HepG2 (cell line): ENCODE data around the gene IFT172. TPM values are rescaled to one million over a fixed set of nuclear protein-coding genes. Genes with fewer than 3 reads are reported as not detected.
A peak's percentile ranks its signal among the peaks of the same experiment; 100 is the strongest.

Source experiments
- ATAC-seq: fragments of 200-7000 bp; cut with Tn5 transposase; 3 replicates; pipeline ENCODE4 v1.9.1; 2020; ENCODE audit warnings: mild to moderate bottlenecking, moderate library complexity
- BruUV-seq: library from RNA; stranded (reverse); fragments of 400-500 nt; replicated peaks from 2 replicates; lab custom pipeline; 2021; lab: Mats Ljungman, UMichigan
- CTCF ChIA-PET: fragments of 300-600 bp; formaldehyde crosslinking; extraction: SDS; loops from one replicate; lab custom pipeline; 2021; ENCODE audit warnings: low total read pairs, inconsistent platforms, low intra/inter-chr PET ratio; lab: Yijun Ruan, JAX
- POLR2A ChIA-PET: fragments of 350-600 bp; sonication (Branson Sonifier 250); formaldehyde crosslinking; loops from one replicate; lab custom pipeline; 2020; ENCODE audit warnings: antibody characterized with exemption, inconsistent platforms; lab: Yijun Ruan, JAX
- DNase-seq: peaks from one replicate; pipeline ENCODE4 v3.0.0-alpha.2; 2015; ENCODE audit warnings: low spot score
- FAIRE-seq: peaks from 3 replicates; lab custom pipeline; 2011; peaks lifted over from hg19 to GRCh38; lab: Jason Lieb, UNC
- H2AFZ ChIP-seq: one replicate; pipeline ENCODE4 v1.6.1; 2011; ENCODE audit warnings: low read length, inconsistent platforms
- H3K27ac ChIP-seq: fragments of 300-600 bp; 3 replicates; pipeline ENCODE4 v1.8.0; 2011; ENCODE audit warnings: mixed run types, mild to moderate bottlenecking, mixed read lengths, low read length, inconsistent platforms; ENCODE audit not compliant: insufficient read depth; ENCODE audit errors: extremely low read length
- H3K27me3 ChIP-seq, 2 experiments: fragments of 200-600 bp in 1 of 2; 2 replicates in 1 of 2; 3 replicates in 1 of 2; pipeline versions ENCODE4 v1.6.0 to v1.8.0; 2011; ENCODE audit warnings: low read length in 2 of 2, mild to moderate bottlenecking in 2 of 2, moderate library complexity in 2 of 2, inconsistent platforms in 1 of 2; ENCODE audit not compliant: insufficient read depth in 2 of 2, control insufficient read depth in 1 of 2
- H3K36me3 ChIP-seq, 2 experiments: fragments of 200-600 bp in 1 of 2; replicated peaks in 1 of 2; 2 replicates in 1 of 2; 3 replicates in 1 of 2; pipeline versions ENCODE4 v1.5.1 to v1.8.0; 2011; ENCODE audit warnings: low read length in 2 of 2, inconsistent platforms in 1 of 2; ENCODE audit not compliant: insufficient read depth in 2 of 2, control insufficient read depth in 1 of 2
- H3K4me1 ChIP-seq: 2 replicates; pipeline ENCODE4 v1.5.1; 2012; ENCODE audit warnings: low read length, inconsistent platforms; ENCODE audit not compliant: insufficient read depth
- H3K4me2 ChIP-seq: 2 replicates; pipeline ENCODE4 v1.6.0; 2011; ENCODE audit warnings: low read depth, low read length, inconsistent platforms
- H3K4me3 ChIP-seq, 3 experiments: fragments of 200-600 bp in 1 of 3; sonication (generic), shearing (Covaris generic) in 1 of 3; replicated peaks in 1 of 3; 2 replicates each; pipeline ENCODE4 v1.5.1; 2011 to 2016; ENCODE audit warnings: low read length in 3 of 3, inconsistent platforms in 2 of 3, low read depth in 2 of 3, mild to moderate bottlenecking in 2 of 3, control low read depth in 1 of 3, mixed read lengths in 1 of 3; ENCODE audit not compliant: insufficient read depth in 1 of 3
- H3K79me2 ChIP-seq: one replicate; pipeline ENCODE4 v1.6.1; 2011; ENCODE audit warnings: low read length, inconsistent platforms; ENCODE audit not compliant: insufficient read depth
- H3K9ac ChIP-seq: 2 replicates; pipeline ENCODE4 v1.6.0; 2011; ENCODE audit warnings: mild to moderate bottlenecking, low read depth, low read length, inconsistent platforms; ENCODE audit not compliant: insufficient read depth
- H3K9me3 ChIP-seq: 2 replicates; pipeline ENCODE4 v1.5.1; 2012; ENCODE audit warnings: mild to moderate bottlenecking, low read length
- H4K20me1 ChIP-seq: 2 replicates; pipeline ENCODE4 v1.6.0; 2011; ENCODE audit warnings: inconsistent platforms, mild to moderate bottlenecking, low read length, moderate library complexity; ENCODE audit not compliant: insufficient read depth
- FOXO4 ChIP-seq: sonication (generic); formaldehyde crosslinking; conservative IDR thresholded peaks from 2 replicates; pipeline ENCODE4 v1.8.1; 2023; ENCODE audit warnings: missing genetic modification reagents
- MNT ChIP-seq: fragments of 450-650 bp; IDR thresholded peaks from 2 replicates; pipeline ENCODE4 v1.6.1; 2016
- TFAP4 ChIP-seq: sonication (generic); IDR thresholded peaks from 2 replicates; pipeline ENCODE4 v1.6.1; 2016; ENCODE audit warnings: low read depth, borderline replicate concordance
- ZNF546 ChIP-seq: sonication (generic); formaldehyde crosslinking; conservative IDR thresholded peaks from 2 replicates; pipeline ENCODE4 v1.8.1; 2023; ENCODE audit warnings: mild to moderate bottlenecking, missing genetic modification reagents
- WGBS: methylation state at CpG from one replicate; pipeline ENCODE4 v1.1.6; 2017; ENCODE audit warnings: low lambda C conversion rate; 5-methylcytosine and 5-hydroxymethylcytosine counted together
- in situ Hi-C: cut with HindIII; loops from 2 replicates; pipeline ENCODE4 v1.10.0; 2017; ENCODE audit warnings: low pct_unique_long_range_greater_than_20kb; ENCODE audit not compliant: extremely low pct_ligation_motif_present
- intact Hi-C: fragments of 100-400 bp; cut with micrococcal nuclease; formaldehyde crosslinking; loops from one replicate; pipeline ENCODE4 v1.10.0; 2022; ENCODE audit not compliant: unreplicated experiment
- polyA plus RNA-seq, 8 experiments: library from polyadenylated mRNA; depleted of rRNA in 3 of 8; stranded (reverse) in 7 of 8; unstranded in 1 of 8; fragments of >200 nt; fragmentation: Illumina TruSeq in 4 of 8; extraction: Trizol in 4 of 8; gene quantifications; 2 replicates each; pipeline versions ENCODE4 v1.2.1 to v1.2.3, GENCODE V29; 2011 to 2016; ENCODE audit warnings: low read depth in 4 of 8, missing spikeins in 1 of 8, mixed read lengths in 1 of 8; ENCODE audit not compliant: insufficient read depth in 1 of 8
- total RNA-seq, 5 experiments: library from RNA; depleted of rRNA; stranded (reverse); fragments of >200 nt; fragmentation: Illumina TruSeq; extraction: Trizol; gene quantifications; 2 replicates each; pipeline ENCODE4 v1.2.3, GENCODE V29; 2016; ENCODE audit warnings: low read depth in 1 of 5

The IFT172 gene
- total and polyA plus RNA-seq, 2 of the 13 experiments (the other 11 are each of a cell fraction or from before 2014, with no cell fraction given): 21.6 to 35.7 TPM

- 0 out of 2 replicates have a peak, but pooled peaks have one; percentile 56 for TF ChIP-seq ZNF546 (CRISPR knock-in tag)
- no peak for TF ChIP-seq TFAP4
- TF ChIP-seq MNT: peak; percentile 54
- TF ChIP-seq FOXO4 (CRISPR knock-in tag): 0 out of 2 replicates have a peak, but pooled peaks have one; percentile 8
- TF ChIP-seq, all 625 proteins: peak for 3
- ChIA-PET POLR2A (interaction anchor here (0.7 to 1.4 kb wide), 2 partner anchors 52 to 231 kb away, joined by 3 read pairs; no protein-coding TSS in a partner anchor), CTCF (no interaction called here)
- H3K27me3 ChIP-seq: no peaks in the 10 kb centered on the region
- BruUV-seq: no TSS peak
- H3K4me2 ChIP-seq: peak overlapping the region; percentile 8; the same call in 1 of the 2 replicates
- H3K79me2 ChIP-seq: no peaks in the 10 kb centered on the region
- ATAC-seq: no peak
- peaks cover 29% of the 10 kb centered on the region for H3K4me1 ChIP-seq
- peak overlapping the region; percentile 29 for H3K27ac ChIP-seq
- H3K4me3 ChIP-seq: no peak overlapping the region
- no peak overlapping the region for H3K9ac ChIP-seq
- in situ Hi-C loops: no loop called here
- no peak for FAIRE-seq
- WGBS: 78% methylated on average over 4 of the region's 4 CpGs
- no peak overlapping the region for H2AFZ ChIP-seq
- DNase-seq: no peak
- no peaks in the 10 kb centered on the region for H3K9me3 ChIP-seq
- H3K36me3 ChIP-seq: no peaks in the 10 kb centered on the region
- H4K20me1 ChIP-seq: no peaks in the 10 kb centered on the region
- intact Hi-C loops: no loop called here
These were observed 29.2 kb upstream of the IFT172 start for GRCh38 chr2:27518782-27519113.
